Tibial nerve (tissue), 4 donors: ENCODE results near the gene FRYL. TPM values are rescaled to one million over a fixed set of nuclear protein-coding genes. Genes with fewer than 3 reads are reported as not detected.

Source experiments
- DNase-seq, 2 donors: peaks; one replicate each; pipeline ENCODE4 v3.0.0-alpha.2; 2019; ENCODE audit warnings: low spot score in 2 of 2
- H3K27ac ChIP-seq, 4 donors: fragments of 200-600 bp; sonication (generic) in 3 of 4; one replicate each; pipeline ENCODE4 v1.5.1; 2017 to 2019; ENCODE audit warnings: mild to moderate bottlenecking in 1 of 4
- H3K27me3 ChIP-seq, 2 donors: fragments of 200-600 bp; sonication (generic) in 1 of 2; one replicate each; pipeline versions ENCODE4 v1.5.1 to v1.6.0; 2017 to 2019
- H3K36me3 ChIP-seq, 3 donors: fragments of 200-600 bp; sonication (generic); one replicate each; pipeline ENCODE4 v1.5.1; 2018 to 2019
- H3K4me1 ChIP-seq, 4 donors: fragments of 200-600 bp; sonication (generic) in 3 of 4; one replicate each; pipeline ENCODE4 v1.5.1; 2017 to 2019
- H3K4me3 ChIP-seq, 4 donors: fragments of 200-600 bp; sonication (generic) in 3 of 4; one replicate each; pipeline ENCODE4 v1.5.1; 2017 to 2019; ENCODE audit warnings: mild to moderate bottlenecking in 1 of 4, moderate library complexity in 1 of 4
- H3K9me3 ChIP-seq, 4 donors: fragments of 200-600 bp; sonication (generic) in 3 of 4; one replicate each; pipeline ENCODE4 v1.5.1; 2017 to 2019
- EP300 ChIP-seq, 2 donors: sonication (generic); formaldehyde crosslinking; IDR thresholded peaks; one replicate each; pipeline ENCODE4 v1.6.1; 2017; ENCODE audit warnings: antibody characterized with exemption in 2 of 2, mild to moderate bottlenecking in 1 of 2
- POLR2A ChIP-seq, 2 donors: fragments of 450-650 bp; IDR thresholded peaks; one replicate each; pipeline ENCODE4 v1.6.1; 2017; ENCODE audit warnings: antibody characterized with exemption in 2 of 2, mild to moderate bottlenecking in 2 of 2, moderate library complexity in 2 of 2
- WGBS, 2 donors: methylation state at CpG; one replicate each; pipeline ENCODE4 v1.1.5; 2018; 5-methylcytosine and 5-hydroxymethylcytosine counted together
- total RNA-seq, 4 donors: library from RNA; depleted of rRNA; stranded (reverse); fragments of >200 nt; gene quantifications; one replicate each; pipeline ENCODE4 v1.1.0, GENCODE V29; 2016
- TF ChIP-seq, protein P1 (sequence below), 5 experiments: fragments of 200-600 bp in 3 of 5; fragments of 450-650 bp in 2 of 5; sonication (generic) in 3 of 5; IDR thresholded peaks; one replicate each; pipeline ENCODE4 v1.5.1; 2016 to 2019; ENCODE audit warnings: antibody characterized with exemption in 5 of 5, mild to moderate bottlenecking in 3 of 5, moderate library complexity in 2 of 5

Gene FRYL
- total RNA-seq, 4 donors from 2014 or later: 88.3 to 122 (median 99.7) TPM

DNA sequence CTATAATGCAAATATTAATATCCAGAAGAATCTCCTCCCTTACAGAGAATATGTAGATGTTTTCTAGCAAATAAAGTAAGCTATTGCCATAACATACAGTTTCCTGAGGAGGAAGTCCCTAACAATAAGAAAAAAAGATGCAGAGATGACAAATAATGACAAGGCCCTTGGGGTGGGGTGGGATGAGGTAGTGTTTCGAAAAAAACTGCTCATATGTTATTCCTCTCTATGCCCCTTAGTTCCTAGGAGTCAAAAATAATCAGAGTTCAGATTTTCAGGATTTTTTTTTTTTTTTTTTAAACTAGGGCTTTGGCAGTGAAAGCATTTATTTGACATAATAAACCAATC, 191.0 kb downstream of the FRYL start:
- no peak for DNase-seq
- H3K27ac ChIP-seq: no peak overlapping the region
- no peaks in the 10 kb centered on the region for H3K27me3 ChIP-seq
- no peaks in the 10 kb centered on the region for H3K9me3 ChIP-seq
- H3K4me3 ChIP-seq: no peak overlapping the region
- peaks cover 0 to 45% (median 4%) of the 10 kb centered on the region in 3 donors for H3K36me3 ChIP-seq
- 88 to 92% methylated on average over 1 of the region's 1 CpG for WGBS, 2 donors
- TF ChIP-seq, protein P1, sequence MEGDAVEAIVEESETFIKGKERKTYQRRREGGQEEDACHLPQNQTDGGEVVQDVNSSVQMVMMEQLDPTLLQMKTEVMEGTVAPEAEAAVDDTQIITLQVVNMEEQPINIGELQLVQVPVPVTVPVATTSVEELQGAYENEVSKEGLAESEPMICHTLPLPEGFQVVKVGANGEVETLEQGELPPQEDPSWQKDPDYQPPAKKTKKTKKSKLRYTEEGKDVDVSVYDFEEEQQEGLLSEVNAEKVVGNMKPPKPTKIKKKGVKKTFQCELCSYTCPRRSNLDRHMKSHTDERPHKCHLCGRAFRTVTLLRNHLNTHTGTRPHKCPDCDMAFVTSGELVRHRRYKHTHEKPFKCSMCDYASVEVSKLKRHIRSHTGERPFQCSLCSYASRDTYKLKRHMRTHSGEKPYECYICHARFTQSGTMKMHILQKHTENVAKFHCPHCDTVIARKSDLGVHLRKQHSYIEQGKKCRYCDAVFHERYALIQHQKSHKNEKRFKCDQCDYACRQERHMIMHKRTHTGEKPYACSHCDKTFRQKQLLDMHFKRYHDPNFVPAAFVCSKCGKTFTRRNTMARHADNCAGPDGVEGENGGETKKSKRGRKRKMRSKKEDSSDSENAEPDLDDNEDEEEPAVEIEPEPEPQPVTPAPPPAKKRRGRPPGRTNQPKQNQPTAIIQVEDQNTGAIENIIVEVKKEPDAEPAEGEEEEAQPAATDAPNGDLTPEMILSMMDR (IDR thresholded peaks at IDR 0.05): no peak
- TF ChIP-seq EP300 (IDR thresholded peaks at IDR 0.05) (no peak), POLR2A (IDR thresholded peaks at IDR 0.05) (no peak)
- H3K4me1 ChIP-seq: no peaks in the 10 kb centered on the region

GRCh38 chr4:48588230-48589097, 191.6 kb downstream of the FRYL start:
- peaks cover 0 to 51% (median 4%) of the 10 kb centered on the region in 3 donors for H3K36me3 ChIP-seq
- TF ChIP-seq POLR2A (IDR thresholded peaks at IDR 0.05) (no peak), EP300 (IDR thresholded peaks at IDR 0.05) (no peak)
- TF ChIP-seq, protein P1 (IDR thresholded peaks at IDR 0.05): no peak

GRCh38 chr4:48585401-48585800, 194.7 kb downstream of the FRYL start:
- no peak overlapping the region for H3K4me3 ChIP-seq
- H3K27me3 ChIP-seq: no peaks in the 10 kb centered on the region
- no peak overlapping the region for H3K27ac ChIP-seq
- no peaks in the 10 kb centered on the region for H3K9me3 ChIP-seq
- no peak for TF ChIP-seq POLR2A (IDR thresholded peaks at IDR 0.05)
- no peak for TF ChIP-seq EP300 (IDR thresholded peaks at IDR 0.05)
- TF ChIP-seq, protein P1 (IDR thresholded peaks at IDR 0.05): no peak
- no peaks in the 10 kb centered on the region for H3K4me1 ChIP-seq
- 92 to 96% methylated on average over 2 of the region's 2 CpGs for WGBS, 2 donors
- no peak for DNase-seq
- peaks cover 0 to 79% (median 4%) of the 10 kb centered on the region in 3 donors for H3K36me3 ChIP-seq

More at GRCh38 chr4:48588230-48589097, 191.6 kb downstream of the FRYL start:
- Histone ChIP-seq H3K4me1 (no peaks in the 10 kb centered on the region), H3K27me3 (no peaks in the 10 kb centered on the region), H3K4me3 (no peak overlapping the region), H3K27ac (no peak overlapping the region), H3K9me3 (no peaks in the 10 kb centered on the region)
- WGBS, 2 donors: 51 to 66% methylated on average over 3 of the region's 3 CpGs
- DNase-seq: no peak

DNA sequence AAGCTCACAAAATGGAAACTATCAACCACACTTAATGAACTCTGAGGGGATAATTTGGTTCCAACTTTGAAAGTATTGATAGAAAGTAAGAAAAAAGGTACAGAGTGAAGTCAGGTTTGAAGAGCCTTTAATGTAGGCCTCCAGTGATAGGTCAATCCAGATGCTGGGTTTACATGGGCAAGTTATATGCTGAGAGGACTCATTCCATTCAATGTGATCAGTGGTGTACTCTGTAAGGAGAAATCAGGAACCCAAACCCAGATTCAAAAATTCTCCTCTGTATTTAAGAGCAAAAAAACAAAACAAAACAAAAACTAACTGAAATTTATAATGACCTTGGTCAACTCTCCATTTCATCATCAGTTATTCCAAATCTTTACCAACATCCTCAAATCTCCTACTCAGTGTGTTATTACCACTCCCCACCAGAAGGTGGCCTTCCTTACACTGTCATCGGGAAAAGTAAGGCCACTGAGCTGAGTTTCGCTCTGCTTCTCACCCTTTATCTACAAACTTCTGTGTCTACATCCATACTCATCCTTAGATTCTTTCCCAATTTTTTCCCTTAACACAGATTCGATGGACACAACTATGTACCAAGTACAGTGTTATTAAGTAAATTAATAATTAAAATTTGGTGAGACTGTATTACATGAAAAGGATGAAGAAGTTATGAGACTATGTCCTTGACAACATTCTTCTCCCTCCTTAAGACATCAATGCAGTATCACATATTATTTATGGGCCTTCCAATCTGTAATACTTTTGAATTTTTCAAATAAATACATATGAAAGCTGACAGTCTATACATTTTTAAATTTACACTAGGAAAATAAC, 201.7 kb downstream of the FRYL start:
- Histone ChIP-seq H3K36me3 (peaks cover 0 to 50% (median 8%) of the 10 kb centered on the region in 3 donors), H3K27ac (no peak overlapping the region), H3K27me3 (no peaks in the 10 kb centered on the region), H3K4me3 (no peak overlapping the region), H3K4me1 (peaks cover 0 to 4% (median 0%) of the 10 kb centered on the region in 4 donors), H3K9me3 (no peaks in the 10 kb centered on the region)
- WGBS, 2 donors: 6% methylated on average over 3 of the region's 3 CpGs
- TF ChIP-seq, protein P1 (IDR thresholded peaks at IDR 0.05): peak; percentile 79 to 85 (median 81)
- TF ChIP-seq POLR2A (IDR thresholded peaks at IDR 0.05) (no peak), EP300 (IDR thresholded peaks at IDR 0.05) (peak in 1 of 2 donors; percentile 44)
- peak; percentile 34 to 89 for DNase-seq
